Hepatocyte (in vitro differentiated cells): Measurements from ENCODE around the gene EML3. TPM values are rescaled to one million over a fixed set of nuclear protein-coding genes. Genes with fewer than 3 reads are reported as not detected.
A peak's percentile ranks its signal among the peaks of the same experiment; 100 is the strongest.
"Not testable (repeated sequence)": the region's sequence is repeated elsewhere in the genome, so short reads cannot be mapped to it uniquely, and the experiment has no call there.

ENCODE experiments used
- DNase-seq: peaks from one replicate; pipeline ENCODE4 v3.0.0-alpha.2; 2016; ENCODE audit warnings: low spot score
- H2AFZ ChIP-seq: fragments of 200-600 bp; sonication (generic); 2 replicates; pipeline ENCODE4 v1.6.0; 2016; ENCODE audit warnings: antibody characterized with exemption, mild to moderate bottlenecking
- H3K27ac ChIP-seq: fragments of 200-600 bp; sonication (generic); 2 replicates; pipeline ENCODE4 v1.5.1; 2016; ENCODE audit warnings: mild to moderate bottlenecking
- H3K27me3 ChIP-seq: fragments of 200-600 bp; sonication (generic); 2 replicates; pipeline ENCODE4 v1.6.1; 2016
- H3K36me3 ChIP-seq: fragments of 200-600 bp; sonication (generic); replicated peaks from 2 replicates; pipeline ENCODE4 v1.5.1; 2016; ENCODE audit warnings: low read depth; ENCODE audit not compliant: insufficient read depth
- H3K4me1 ChIP-seq: fragments of 200-600 bp; sonication (generic); 2 replicates; pipeline ENCODE4 v1.5.1; 2016; ENCODE audit warnings: mild to moderate bottlenecking, moderate library complexity; ENCODE audit not compliant: insufficient read depth
- H3K4me2 ChIP-seq: fragments of 200-600 bp; sonication (generic); 2 replicates; pipeline ENCODE4 v1.6.0; 2016
- H3K4me3 ChIP-seq: fragments of 200-600 bp; sonication (generic); 2 replicates; pipeline ENCODE4 v1.5.1; 2016; ENCODE audit warnings: mild to moderate bottlenecking
- H3K79me2 ChIP-seq: fragments of 200-600 bp; sonication (generic); 2 replicates; pipeline ENCODE4 v1.6.0; 2017; ENCODE audit warnings: mild to moderate bottlenecking
- H3K9me2 ChIP-seq: fragments of 200-600 bp; sonication (generic); replicated peaks from 2 replicates; pipeline ENCODE4 v1.6.0; 2017; ENCODE audit warnings: mild to moderate bottlenecking; ENCODE audit not compliant: insufficient read depth
- H3K9me3 ChIP-seq: fragments of 200-600 bp; sonication (generic); 2 replicates; pipeline ENCODE4 v1.5.1; 2016; ENCODE audit warnings: low read depth, mild to moderate bottlenecking
- H4K20me1 ChIP-seq: fragments of 200-600 bp; sonication (generic); 2 replicates; pipeline ENCODE4 v1.6.0; 2016; ENCODE audit warnings: mild to moderate bottlenecking; ENCODE audit not compliant: insufficient read depth, poor library complexity, severe bottlenecking
- CTCF ChIP-seq: fragments of 200-600 bp; sonication (generic); IDR thresholded peaks from 2 replicates; pipeline ENCODE4 v1.5.1; 2016; ENCODE audit warnings: antibody characterized with exemption, mild to moderate bottlenecking; ENCODE audit not compliant: poor library complexity
- EZH2 ChIP-seq: fragments of 200-600 bp; sonication (generic); IDR thresholded peaks from 2 replicates; pipeline ENCODE4 v1.6.1; 2016; ENCODE audit warnings: antibody characterized with exemption, mild to moderate bottlenecking, borderline replicate concordance
- EZH2phosphoT487 ChIP-seq: fragments of 200-600 bp; sonication (generic); IDR thresholded peaks from one replicate; pipeline ENCODE4 v1.6.1; 2018; ENCODE audit warnings: antibody characterized with exemption, mild to moderate bottlenecking, low read depth, moderate library complexity; ENCODE audit not compliant: unreplicated experiment, severe bottlenecking
- WGBS: methylation state at CpG from one replicate; pipeline ENCODE4 v1.1.6; 2016; ENCODE audit warnings: low lambda C conversion rate; ENCODE audit errors: missing lambda C conversion rate; 5-methylcytosine and 5-hydroxymethylcytosine counted together
- polyA plus RNA-seq: library from polyadenylated mRNA; unstranded; fragments of >200 nt; fragmentation: Nextera tagmentation; extraction: Ambion mirVana; gene quantifications from 2 replicates; pipeline ENCODE4 v1.2.1, GENCODE V29; 2016
- total RNA-seq: library from RNA; depleted of rRNA; stranded (reverse); fragments of >200 nt; gene quantifications from 2 replicates; pipeline ENCODE4 v1.2.3, GENCODE V29; 2014

EML3 gene
- total and polyA plus RNA-seq, 2 experiments from 2014 or later = 21.6 to 22.6 TPM

DNA sequence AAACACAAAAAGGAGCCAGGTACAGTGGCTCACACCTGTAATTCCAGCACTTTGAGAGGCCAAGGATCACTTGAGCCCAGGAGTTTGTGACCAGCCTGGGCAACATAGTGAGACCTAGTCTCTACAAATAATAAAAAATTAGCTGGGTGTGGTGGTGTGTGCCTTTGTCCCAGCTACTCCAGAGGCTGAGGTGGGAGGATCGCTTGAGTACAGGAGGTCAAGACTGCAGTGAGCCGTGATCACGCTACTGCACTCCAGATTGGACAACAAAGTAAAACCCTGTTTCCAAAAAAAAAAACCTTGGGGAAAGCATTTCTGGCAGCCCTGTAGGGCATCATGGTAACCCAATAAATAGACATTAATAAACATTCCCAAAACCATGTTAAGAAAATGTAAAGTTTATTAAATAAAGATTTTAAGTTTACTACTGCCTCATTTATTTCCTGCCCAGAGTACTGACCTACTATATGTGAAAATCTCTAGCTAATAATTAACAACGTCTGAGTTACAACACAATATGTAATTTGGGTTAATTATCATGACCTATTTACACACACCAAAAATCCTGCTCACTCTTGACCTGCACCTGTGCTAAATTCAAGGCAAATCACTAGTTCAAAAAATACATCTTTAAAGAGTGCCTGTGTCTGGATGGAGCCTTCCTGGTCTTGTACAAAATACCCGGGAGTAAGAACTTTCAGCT, 47.3 kb downstream of the EML3 start:
- 80% methylated on average over 5 of the region's 5 CpGs for WGBS
- Histone ChIP-seq H4K20me1 (peaks cover 20% of the 10 kb centered on the region), H3K79me2 (peaks cover 64% of the 10 kb centered on the region), H3K4me3 (no peak overlapping the region), H3K9me3 (no peaks in the 10 kb centered on the region), H2AFZ (no peak overlapping the region), H3K4me2 (peak overlapping the region; percentile 4), H3K9me2 (no peaks in the 10 kb centered on the region), H3K36me3 (no peaks in the 10 kb centered on the region), H3K27me3 (no peaks in the 10 kb centered on the region), H3K4me1 (peaks cover 6% of the 10 kb centered on the region), H3K27ac (peak overlapping the region; percentile 65)
- no peak for TF ChIP-seq EZH2phosphoT487
- TF ChIP-seq CTCF = no peak
- TF ChIP-seq EZH2 = no peak
- no peak for DNase-seq

GRCh38 chr11:62561677-62562230, 50.8 kb downstream of the EML3 start:
- Histone ChIP-seq H3K4me1 (peaks cover 14% of the 10 kb centered on the region), H3K79me2 (peaks cover 48% of the 10 kb centered on the region), H3K27ac (peak overlapping the region; percentile 79), H4K20me1 (peaks cover 12% of the 10 kb centered on the region)
- DNase-seq, H3K27me3 ChIP-seq, H2AFZ ChIP-seq, H3K36me3 ChIP-seq, H3K4me3 ChIP-seq, H3K9me3 ChIP-seq, H3K4me2 ChIP-seq, H3K9me2 ChIP-seq: not testable (repeated sequence)
- 49% methylated on average over 3 of the region's 3 CpGs for WGBS

DNA sequence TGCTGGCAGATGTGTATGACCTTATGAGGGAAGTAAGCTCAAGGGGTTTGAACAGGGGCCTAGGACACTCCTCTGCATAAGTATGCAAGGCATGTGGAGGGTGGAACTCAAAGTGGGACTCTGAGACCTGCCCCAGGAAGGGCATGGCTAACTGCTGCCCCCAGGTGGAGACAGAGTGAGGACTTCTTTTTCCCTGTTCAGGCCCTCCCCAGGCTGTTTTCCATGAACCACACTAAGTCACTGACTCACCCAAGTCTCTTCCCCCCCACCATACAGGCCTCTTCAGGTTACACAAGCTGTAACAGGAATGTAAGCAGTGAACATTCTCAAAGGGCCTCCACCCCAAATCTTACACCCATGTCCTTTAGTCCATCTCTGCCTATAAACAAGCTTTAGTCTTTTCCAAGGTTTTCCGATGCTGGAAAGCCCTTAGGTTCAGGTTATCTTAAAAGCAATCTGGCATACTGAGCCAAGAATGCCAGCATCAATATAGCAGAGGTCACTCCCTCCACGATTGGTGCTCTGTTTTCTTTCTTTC, 51.9 kb downstream of the EML3 start:
- H3K36me3 ChIP-seq = no peaks in the 10 kb centered on the region
- no peaks in the 10 kb centered on the region for H3K9me3 ChIP-seq
- WGBS = 13% methylated on average over 2 of the region's 2 CpGs
- peak; percentile 80 for TF ChIP-seq CTCF
- no peak for TF ChIP-seq EZH2phosphoT487
- TF ChIP-seq EZH2 = no peak
- DNase-seq = peak; percentile 96
- no peaks in the 10 kb centered on the region for H3K9me2 ChIP-seq
- no peak overlapping the region for H2AFZ ChIP-seq
- peak overlapping the region; percentile 79 for H3K27ac ChIP-seq
- no peaks in the 10 kb centered on the region for H3K27me3 ChIP-seq
- H3K79me2 ChIP-seq = peaks cover 39% of the 10 kb centered on the region
- peak overlapping the region; percentile 30 for H3K4me2 ChIP-seq
- H3K4me3 ChIP-seq = no peak overlapping the region
- H4K20me1 ChIP-seq = peaks cover 9% of the 10 kb centered on the region
- peaks cover 25% of the 10 kb centered on the region for H3K4me1 ChIP-seq

DNA sequence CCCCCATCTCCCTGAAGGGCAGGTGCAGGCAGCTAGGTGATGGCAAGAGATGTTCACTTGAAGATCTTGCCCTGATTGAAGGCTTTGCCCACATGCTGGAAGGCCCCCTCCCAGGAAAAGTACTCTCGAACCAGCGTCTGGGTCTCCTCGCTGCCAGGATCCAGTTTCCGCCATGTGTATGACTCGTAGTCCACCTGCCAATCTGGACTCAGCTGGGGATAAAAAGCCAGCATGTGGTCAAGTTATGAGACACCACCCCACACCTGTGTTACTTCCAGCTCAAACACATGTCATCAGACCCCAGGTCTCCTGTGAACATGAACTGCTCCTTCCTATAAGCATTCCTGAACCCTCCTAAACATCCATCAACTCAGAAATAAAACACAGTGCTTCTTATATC, 52.9 kb downstream of the EML3 start:
- H4K20me1 ChIP-seq, H3K9me3 ChIP-seq, H3K4me2 ChIP-seq, H2AFZ ChIP-seq, H3K9me2 ChIP-seq, H3K4me3 ChIP-seq, H3K27me3 ChIP-seq, H3K36me3 ChIP-seq, DNase-seq: not testable (repeated sequence)
- Histone ChIP-seq H3K4me1 (peaks cover 31% of the 10 kb centered on the region), H3K27ac (peak overlapping the region; percentile 78), H3K79me2 (peaks cover 32% of the 10 kb centered on the region)
- WGBS = 79% methylated on average over 5 of the region's 5 CpGs
